WTC11 (cell line): ENCODE results near the gene LMO2.

Experiments
- AR ChIP-seq: fragments of 250-450 bp; sonication (Bioruptor Pico); IDR thresholded peaks from 2 replicates; pipeline ENCODE4 v1.9.0; 2021; ENCODE audit warnings: mild to moderate bottlenecking
- ATF3 ChIP-seq: sonication (generic); formaldehyde crosslinking; conservative IDR thresholded peaks from 2 replicates; pipeline ENCODE4 v1.8.1; 2022; ENCODE audit warnings: mild to moderate bottlenecking, missing genetic modification reagents
- CREB1 ChIP-seq: sonication (generic); formaldehyde crosslinking; IDR thresholded peaks from 2 replicates; pipeline ENCODE4 v1.8.0; 2023; ENCODE audit warnings: mild to moderate bottlenecking, missing genetic modification reagents
- CTCF ChIP-seq: fragments of 200-600 bp; IDR thresholded peaks from 2 replicates; pipeline ENCODE4 v1.8.0; 2022; ENCODE audit warnings: antibody characterized with exemption
- E2F5 ChIP-seq: sonication (generic); formaldehyde crosslinking; IDR thresholded peaks from 2 replicates; pipeline ENCODE4 v1.8.1; 2022; ENCODE audit warnings: mild to moderate bottlenecking, moderate library complexity, missing genetic modification reagents
- ESRRA ChIP-seq: sonication (generic); formaldehyde crosslinking; IDR thresholded peaks from 2 replicates; pipeline ENCODE4 v1.8.1; 2022; ENCODE audit warnings: mild to moderate bottlenecking, missing genetic modification reagents, borderline replicate concordance
- FOXJ3 ChIP-seq: sonication (generic); formaldehyde crosslinking; IDR thresholded peaks from 2 replicates; pipeline ENCODE4 v1.9.0; 2021; ENCODE audit warnings: missing genetic modification reagents, mild to moderate bottlenecking, borderline replicate concordance
- HMGA2 ChIP-seq: fragments of 250-450 bp; sonication (Bioruptor Pico); IDR thresholded peaks from 2 replicates; pipeline ENCODE4 v1.4.0; 2021; ENCODE audit warnings: mild to moderate bottlenecking, moderate library complexity
- TEAD4 ChIP-seq: sonication (generic); formaldehyde crosslinking; IDR thresholded peaks from 2 replicates; pipeline ENCODE4 v1.8.0; 2022; ENCODE audit warnings: mild to moderate bottlenecking, missing genetic modification reagents
- USF2 ChIP-seq: sonication (generic); formaldehyde crosslinking; IDR thresholded peaks from 2 replicates; pipeline ENCODE4 v1.8.1; 2023; ENCODE audit warnings: mild to moderate bottlenecking, missing genetic modification reagents, moderate library complexity
- ZNF138 ChIP-seq: sonication (generic); formaldehyde crosslinking; conservative IDR thresholded peaks from 2 replicates; pipeline ENCODE4 v1.8.1; 2022; ENCODE audit warnings: mild to moderate bottlenecking, moderate library complexity, missing genetic modification reagents

GRCh38 chr11:33896911-33897310, 5.0 kb upstream of the LMO2 start:
- TF ChIP-seq TEAD4 (CRISPR knock-in tag) (no peak), CREB1 (no peak), CTCF (no peak), E2F5 (CRISPR knock-in tag) (no peak), FOXJ3 (CRISPR knock-in tag) (no peak), ATF3 (CRISPR knock-in tag) (no peak), USF2 (no peak), ESRRA (no peak), ZNF138 (CRISPR knock-in tag) (no peak), AR (CRISPR knock-in tag) (no peak), HMGA2 (CRISPR knock-in tag) (no peak)
